ENCODE measurements around the gene RNF151. TPM values are rescaled to one million over a fixed set of nuclear protein-coding genes. Genes with fewer than 3 reads are reported as not detected.

RNF151 gene
- total and polyA plus RNA-seq, 2 of the 13 experiments (the other 11 are each of a cell fraction or from before 2014, with no cell fraction given) = not detected

- TF ChIP-seq ZNF513 (CRISPR knock-in tag; conservative IDR thresholded peaks at IDR 0.05) = no peak
- TF ChIP-seq ZNF432 (CRISPR knock-in tag; IDR thresholded peaks at IDR 0.05; ENCODE audit: borderline replicate concordance) = no peak
- peak; percentile 89 for TF ChIP-seq ZBTB2 (CRISPR knock-in tag; IDR thresholded peaks at IDR 0.05; ENCODE audit: low read depth)
- TF ChIP-seq ATF6 (CRISPR knock-in tag; conservative IDR thresholded peaks at IDR 0.05) = no peak
- TF ChIP-seq MTERF4 (CRISPR knock-in tag; IDR thresholded peaks at IDR 0.05) = peak; percentile 84; the same call in 1 of the 2 replicates
- 0 out of 2 replicates have a peak, but pooled peaks have one; percentile 34 for TF ChIP-seq SIN3B (IDR thresholded peaks at IDR 0.05; ENCODE audit: low read length)
- TF ChIP-seq ZNF3 (CRISPR knock-in tag; IDR thresholded peaks at IDR 0.05) = no peak
- no peak for TF ChIP-seq ZFYVE20 (CRISPR knock-in tag; IDR thresholded peaks at IDR 0.05; ENCODE audit: borderline replicate concordance, low read depth)
- TF ChIP-seq ISL2 (CRISPR knock-in tag; IDR thresholded peaks at IDR 0.05) = peak; percentile 33; the same call in 1 of the 2 replicates
- TF ChIP-seq ASH2L (IDR thresholded peaks at IDR 0.05; ENCODE audit: insufficient read length, low read depth, low read length) = peak; percentile 49
- TF ChIP-seq GLI4 (CRISPR knock-in tag; IDR thresholded peaks at IDR 0.05; ENCODE audit: borderline replicate concordance) = peak; percentile 63; the same call in 1 of the 2 replicates
- no peak for TF ChIP-seq PAX8 (CRISPR knock-in tag; IDR thresholded peaks at IDR 0.05; ENCODE audit: borderline replicate concordance)
- peak; percentile 68 for TF ChIP-seq IRF9 (CRISPR knock-in tag; IDR thresholded peaks at IDR 0.05; ENCODE audit: borderline replicate concordance)
- TF ChIP-seq ELF3 (CRISPR knock-in tag; IDR thresholded peaks at IDR 0.05) = no peak
- no peak for TF ChIP-seq ZFP82 (CRISPR knock-in tag; IDR thresholded peaks at IDR 0.05; ENCODE audit: borderline replicate concordance)
- peak; percentile 53 to 68 for TF ChIP-seq HMGXB4 (CRISPR knock-in tag; IDR thresholded peaks at IDR 0.05; ENCODE audit: borderline replicate concordance in 1 of 2, low read depth in 1 of 2)
- peak; percentile 11; the same call in 1 of the 2 replicates for TF ChIP-seq FOXK1 (CRISPR knock-in tag; IDR thresholded peaks at IDR 0.05; ENCODE audit: borderline replicate concordance, low read depth)
Observed at GRCh38 chr16:2009791-2010510, 43.3 kb downstream of the RNF151 start, which contains the start of gene ZNF598 (continued).

Measured in HepG2 (cell line).